GM06990 (cell line): ENCODE results near the gene GNB3.
A peak's percentile ranks its signal among the peaks of the same experiment; 100 is the strongest.
"Not testable (repeated sequence)": the region's sequence is repeated elsewhere in the genome, so short reads cannot be mapped to it uniquely, and the experiment has no call there.

Experiments
- DNase-seq: peaks from one replicate; pipeline ENCODE4 v3.0.0-alpha.2; 2011; ENCODE audit not compliant: insufficient read length; ENCODE audit errors: extremely low read depth
- H3K27me3 ChIP-seq: replicated peaks from 2 replicates; pipeline ENCODE4 v1.6.0; 2011; ENCODE audit warnings: low read length; ENCODE audit not compliant: control insufficient read depth, insufficient read depth
- H3K36me3 ChIP-seq: 2 replicates; pipeline ENCODE4 v1.5.1; 2011; ENCODE audit warnings: low read length; ENCODE audit not compliant: control insufficient read depth, insufficient read depth
- H3K4me3 ChIP-seq: replicated peaks from 2 replicates; pipeline ENCODE4 v1.5.1; 2011; ENCODE audit warnings: low read depth, mild to moderate bottlenecking, control low read depth, low read length
- TF ChIP-seq, protein P1 (sequence below): IDR thresholded peaks from 2 replicates; pipeline ENCODE4 v1.5.1; 2011; ENCODE audit warnings: low read length, control low read depth, mild to moderate bottlenecking, inconsistent platforms; ENCODE audit not compliant: insufficient read depth, poor library complexity, severe bottlenecking

GNB3 gene

DNA sequence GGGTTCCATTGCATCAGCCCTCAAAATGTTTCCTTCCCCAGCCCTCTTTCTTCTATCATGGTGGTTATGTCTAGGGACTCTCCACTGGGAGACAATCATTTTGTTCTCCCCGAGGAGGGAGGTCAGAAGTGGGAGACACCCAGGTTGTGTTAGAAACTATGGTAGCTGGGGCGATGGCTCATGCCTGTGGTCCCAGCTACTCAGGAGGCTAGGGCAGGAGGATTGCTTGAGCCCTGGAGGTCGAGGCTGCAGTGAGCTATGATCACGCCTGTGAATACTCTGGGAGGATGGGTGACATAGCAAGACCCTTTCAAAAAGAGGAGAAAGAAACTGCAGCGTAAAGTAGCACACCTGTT, 50.9 kb downstream of the GNB3 start:
- peak overlapping the region; percentile 55 for H3K4me3 ChIP-seq
- no peak for DNase-seq
- no peaks in the 10 kb centered on the region for H3K36me3 ChIP-seq
- TF ChIP-seq, protein P1, sequence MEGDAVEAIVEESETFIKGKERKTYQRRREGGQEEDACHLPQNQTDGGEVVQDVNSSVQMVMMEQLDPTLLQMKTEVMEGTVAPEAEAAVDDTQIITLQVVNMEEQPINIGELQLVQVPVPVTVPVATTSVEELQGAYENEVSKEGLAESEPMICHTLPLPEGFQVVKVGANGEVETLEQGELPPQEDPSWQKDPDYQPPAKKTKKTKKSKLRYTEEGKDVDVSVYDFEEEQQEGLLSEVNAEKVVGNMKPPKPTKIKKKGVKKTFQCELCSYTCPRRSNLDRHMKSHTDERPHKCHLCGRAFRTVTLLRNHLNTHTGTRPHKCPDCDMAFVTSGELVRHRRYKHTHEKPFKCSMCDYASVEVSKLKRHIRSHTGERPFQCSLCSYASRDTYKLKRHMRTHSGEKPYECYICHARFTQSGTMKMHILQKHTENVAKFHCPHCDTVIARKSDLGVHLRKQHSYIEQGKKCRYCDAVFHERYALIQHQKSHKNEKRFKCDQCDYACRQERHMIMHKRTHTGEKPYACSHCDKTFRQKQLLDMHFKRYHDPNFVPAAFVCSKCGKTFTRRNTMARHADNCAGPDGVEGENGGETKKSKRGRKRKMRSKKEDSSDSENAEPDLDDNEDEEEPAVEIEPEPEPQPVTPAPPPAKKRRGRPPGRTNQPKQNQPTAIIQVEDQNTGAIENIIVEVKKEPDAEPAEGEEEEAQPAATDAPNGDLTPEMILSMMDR = no peak
- no peaks in the 10 kb centered on the region for H3K27me3 ChIP-seq

DNA sequence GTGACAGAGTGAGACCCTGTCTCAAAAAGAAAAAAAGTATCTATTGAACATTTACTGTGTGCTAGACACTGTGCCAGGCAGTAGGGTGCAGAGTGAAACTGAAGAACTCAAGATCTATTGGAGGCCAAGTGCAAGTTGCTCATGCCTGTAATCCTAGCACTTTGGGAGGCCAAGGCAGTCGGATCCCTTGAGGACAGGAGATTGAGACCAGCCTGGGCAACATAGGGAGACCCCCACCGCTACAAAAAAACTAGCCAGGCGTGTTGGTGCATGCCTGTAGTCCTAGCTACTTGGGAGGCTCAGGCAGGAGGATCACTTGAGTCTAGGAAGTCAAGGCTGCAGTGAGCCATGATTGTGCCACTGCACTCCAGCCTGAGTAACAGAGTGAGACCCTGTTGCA, 52.0 kb downstream of the GNB3 start:
- not testable (repeated sequence) for H3K36me3 ChIP-seq, DNase-seq, H3K27me3 ChIP-seq, H3K4me3 ChIP-seq

DNA sequence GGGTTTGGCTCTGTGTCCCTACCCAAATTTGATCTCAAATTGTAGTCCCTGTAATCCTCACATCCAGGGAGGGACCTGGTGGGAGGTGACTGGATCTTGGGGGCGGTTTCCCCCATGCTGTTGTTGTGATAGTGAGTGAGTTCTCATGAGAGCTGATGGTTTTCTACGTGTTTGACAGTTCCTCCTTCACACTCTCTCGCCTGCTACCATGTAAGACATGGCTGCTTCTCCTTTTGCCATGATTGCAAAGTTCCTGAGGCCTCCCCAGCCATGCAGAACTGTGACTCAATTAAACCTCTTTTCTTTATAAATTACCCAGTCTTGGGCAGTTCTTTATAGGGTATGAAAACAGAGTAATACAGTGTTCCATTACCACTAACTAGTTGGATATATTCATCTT, 53.6 kb downstream of the GNB3 start:
- Histone ChIP-seq H3K36me3 (no peaks in the 10 kb centered on the region), H3K4me3 (no peak overlapping the region), H3K27me3 (no peaks in the 10 kb centered on the region)
- DNase-seq = no peak
- TF ChIP-seq, protein P1 = no peak
